Mammary epithelial cell (primary cell): Measurements from ENCODE around the gene SMARCB1.

Experiments
- EZH2 ChIP-seq: IDR thresholded peaks from 2 replicates; pipeline ENCODE4 v1.6.1; 2012; ENCODE audit warnings: low read length, inconsistent platforms, borderline replicate concordance
- TF ChIP-seq, protein P1 (sequence below), 2 donors: IDR thresholded peaks in 1 of 2; conservative IDR thresholded peaks in 1 of 2; 2 replicates each; pipeline ENCODE4 v1.5.1; 2011 to 2012; ENCODE audit warnings: inconsistent platforms in 2 of 2, low read length in 2 of 2, mild to moderate bottlenecking in 2 of 2, control low read depth in 1 of 2, low read depth in 1 of 2; ENCODE audit not compliant: insufficient read depth in 1 of 2; ENCODE audit errors: extremely low read depth in 1 of 2

DNA sequence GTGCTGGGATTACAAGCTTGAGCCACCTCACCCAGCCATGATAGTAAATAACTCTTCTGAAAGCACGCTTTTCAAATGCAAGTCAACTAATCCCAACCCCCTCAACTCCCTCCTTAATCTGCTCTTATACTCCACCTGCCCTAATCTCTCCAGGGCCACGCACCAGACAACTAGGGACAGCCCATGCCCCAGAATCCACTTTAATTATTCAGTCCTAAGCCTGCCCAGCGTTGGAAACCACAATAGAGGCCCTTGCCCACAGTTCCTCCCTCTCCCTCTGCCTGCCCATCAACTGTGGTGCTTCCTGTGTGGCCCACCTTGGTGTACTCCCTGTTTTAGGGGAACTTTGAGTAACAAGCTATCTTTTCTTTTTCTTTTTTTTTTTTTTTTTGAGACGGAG, 29.9 kb upstream of the SMARCB1 start:
- TF ChIP-seq, protein P1, sequence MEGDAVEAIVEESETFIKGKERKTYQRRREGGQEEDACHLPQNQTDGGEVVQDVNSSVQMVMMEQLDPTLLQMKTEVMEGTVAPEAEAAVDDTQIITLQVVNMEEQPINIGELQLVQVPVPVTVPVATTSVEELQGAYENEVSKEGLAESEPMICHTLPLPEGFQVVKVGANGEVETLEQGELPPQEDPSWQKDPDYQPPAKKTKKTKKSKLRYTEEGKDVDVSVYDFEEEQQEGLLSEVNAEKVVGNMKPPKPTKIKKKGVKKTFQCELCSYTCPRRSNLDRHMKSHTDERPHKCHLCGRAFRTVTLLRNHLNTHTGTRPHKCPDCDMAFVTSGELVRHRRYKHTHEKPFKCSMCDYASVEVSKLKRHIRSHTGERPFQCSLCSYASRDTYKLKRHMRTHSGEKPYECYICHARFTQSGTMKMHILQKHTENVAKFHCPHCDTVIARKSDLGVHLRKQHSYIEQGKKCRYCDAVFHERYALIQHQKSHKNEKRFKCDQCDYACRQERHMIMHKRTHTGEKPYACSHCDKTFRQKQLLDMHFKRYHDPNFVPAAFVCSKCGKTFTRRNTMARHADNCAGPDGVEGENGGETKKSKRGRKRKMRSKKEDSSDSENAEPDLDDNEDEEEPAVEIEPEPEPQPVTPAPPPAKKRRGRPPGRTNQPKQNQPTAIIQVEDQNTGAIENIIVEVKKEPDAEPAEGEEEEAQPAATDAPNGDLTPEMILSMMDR (conservative IDR thresholded peaks at IDR 0.05 in 1 of 2, IDR thresholded peaks at IDR 0.05 in 1 of 2; ENCODE audit: extremely low read depth in 1 of 2, insufficient read depth in 1 of 2, low read depth in 1 of 2, low read length in 2 of 2) = no peak
- TF ChIP-seq EZH2 = no peak
